ENCODE data around the gene MT2A.

The MT2A gene

GRCh38 chr16:56583351-56584168 lies 24.8 kb upstream of the MT2A start:
- no peak for DNase-seq (ENCODE audit: low spot score)
- TF ChIP-seq CTCF (IDR thresholded peaks at IDR 0.05; ENCODE audit: borderline replicate concordance, control extremely low read depth, extremely low read depth, insufficient read depth, missing control alignments), result no peak
- in situ Hi-C loops (cut with MboI; ENCODE audit: low sequenced_read_pairs, unreplicated experiment), result no loop called here

- no peak for TF ChIP-seq CTCF (IDR thresholded peaks at IDR 0.05; ENCODE audit: borderline replicate concordance, control extremely low read depth, extremely low read depth, insufficient read depth, missing control alignments)
- in situ Hi-C loops (cut with MboI; ENCODE audit: low sequenced_read_pairs, unreplicated experiment), result no loop called here
- no peak for DNase-seq (ENCODE audit: low spot score)
These were observed 24.1 kb upstream of the MT2A start for GRCh38 chr16:56584276-56584675.

GRCh38 chr16:56588781-56589140 lies 19.6 kb upstream of the MT2A start:
- TF ChIP-seq CTCF (IDR thresholded peaks at IDR 0.05; ENCODE audit: borderline replicate concordance, control extremely low read depth, extremely low read depth, insufficient read depth, missing control alignments), result no peak
- DNase-seq (ENCODE audit: low spot score), result no peak
- in situ Hi-C loops (cut with MboI; ENCODE audit: low sequenced_read_pairs, unreplicated experiment), result no loop called here

- in situ Hi-C loops (cut with MboI; ENCODE audit: low sequenced_read_pairs, unreplicated experiment), result no loop called here
- DNase-seq (ENCODE audit: low spot score), result no peak
- TF ChIP-seq CTCF (IDR thresholded peaks at IDR 0.05; ENCODE audit: borderline replicate concordance, control extremely low read depth, extremely low read depth, insufficient read depth, missing control alignments), result no peak
These were observed 19.0 kb upstream of the MT2A start, which contains the start of gene MT3 for GRCh38 chr16:56589141-56590039. TSS of gene MT3 (plus strand) at chr16:56589528. CDS start at chr16:56589591, 63 bp downstream.

- TF ChIP-seq CTCF (IDR thresholded peaks at IDR 0.05; ENCODE audit: borderline replicate concordance, control extremely low read depth, extremely low read depth, insufficient read depth, missing control alignments), result no peak
- no peak for DNase-seq (ENCODE audit: low spot score)
- in situ Hi-C loops (cut with MboI; ENCODE audit: low sequenced_read_pairs, unreplicated experiment), result no loop called here
These were observed 16.9 kb upstream of the MT2A start for GRCh38 chr16:56591377-56592060.

Measured in GM13976 (cell line).